Panc1 (cell line): ENCODE measurements around the gene VNN1.

ENCODE experiments used
- TCF7L2 ChIP-seq: IDR thresholded peaks from 2 replicates; pipeline ENCODE4 v1.6.1; 2011; ENCODE audit warnings: mild to moderate bottlenecking, low read depth, low read length, inconsistent platforms
- TF ChIP-seq, protein P1 (sequence below): fragments of 450-650 bp; IDR thresholded peaks from 2 replicates; pipeline ENCODE4 v1.5.1; 2017; ENCODE audit warnings: mild to moderate bottlenecking
- TF ChIP-seq, protein P2 (sequence below), 2 experiments: IDR thresholded peaks; 2 replicates each; pipeline ENCODE4 v1.6.1; 2011 to 2012; ENCODE audit warnings: low read depth in 2 of 2, control low read depth in 1 of 2, low read length in 1 of 2, mild to moderate bottlenecking in 1 of 2, moderate library complexity in 1 of 2; ENCODE audit not compliant: insufficient read depth in 1 of 2

DNA sequence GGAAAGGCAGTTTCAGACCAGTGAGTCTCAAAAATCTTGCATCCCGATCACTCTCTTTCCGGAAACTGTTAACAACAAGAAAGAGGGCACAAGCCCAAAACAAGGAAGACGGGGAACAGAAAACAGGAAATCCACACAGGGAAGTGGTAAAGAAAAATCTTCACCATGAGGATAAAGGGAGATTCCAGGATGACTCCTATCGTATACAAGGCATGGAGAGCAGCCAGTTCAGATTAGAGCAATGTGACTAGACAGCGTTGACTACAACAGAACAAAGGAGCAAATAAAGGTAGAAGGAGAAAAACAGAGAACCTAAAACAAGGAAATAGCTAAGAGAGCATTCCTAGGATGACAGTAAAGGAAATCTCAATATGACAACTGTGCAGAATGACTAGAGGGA is 26.5 kb downstream of the VNN1 start:
- no peak for TF ChIP-seq TCF7L2
- TF ChIP-seq, protein P1, sequence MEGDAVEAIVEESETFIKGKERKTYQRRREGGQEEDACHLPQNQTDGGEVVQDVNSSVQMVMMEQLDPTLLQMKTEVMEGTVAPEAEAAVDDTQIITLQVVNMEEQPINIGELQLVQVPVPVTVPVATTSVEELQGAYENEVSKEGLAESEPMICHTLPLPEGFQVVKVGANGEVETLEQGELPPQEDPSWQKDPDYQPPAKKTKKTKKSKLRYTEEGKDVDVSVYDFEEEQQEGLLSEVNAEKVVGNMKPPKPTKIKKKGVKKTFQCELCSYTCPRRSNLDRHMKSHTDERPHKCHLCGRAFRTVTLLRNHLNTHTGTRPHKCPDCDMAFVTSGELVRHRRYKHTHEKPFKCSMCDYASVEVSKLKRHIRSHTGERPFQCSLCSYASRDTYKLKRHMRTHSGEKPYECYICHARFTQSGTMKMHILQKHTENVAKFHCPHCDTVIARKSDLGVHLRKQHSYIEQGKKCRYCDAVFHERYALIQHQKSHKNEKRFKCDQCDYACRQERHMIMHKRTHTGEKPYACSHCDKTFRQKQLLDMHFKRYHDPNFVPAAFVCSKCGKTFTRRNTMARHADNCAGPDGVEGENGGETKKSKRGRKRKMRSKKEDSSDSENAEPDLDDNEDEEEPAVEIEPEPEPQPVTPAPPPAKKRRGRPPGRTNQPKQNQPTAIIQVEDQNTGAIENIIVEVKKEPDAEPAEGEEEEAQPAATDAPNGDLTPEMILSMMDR = no peak
- TF ChIP-seq, protein P2, sequence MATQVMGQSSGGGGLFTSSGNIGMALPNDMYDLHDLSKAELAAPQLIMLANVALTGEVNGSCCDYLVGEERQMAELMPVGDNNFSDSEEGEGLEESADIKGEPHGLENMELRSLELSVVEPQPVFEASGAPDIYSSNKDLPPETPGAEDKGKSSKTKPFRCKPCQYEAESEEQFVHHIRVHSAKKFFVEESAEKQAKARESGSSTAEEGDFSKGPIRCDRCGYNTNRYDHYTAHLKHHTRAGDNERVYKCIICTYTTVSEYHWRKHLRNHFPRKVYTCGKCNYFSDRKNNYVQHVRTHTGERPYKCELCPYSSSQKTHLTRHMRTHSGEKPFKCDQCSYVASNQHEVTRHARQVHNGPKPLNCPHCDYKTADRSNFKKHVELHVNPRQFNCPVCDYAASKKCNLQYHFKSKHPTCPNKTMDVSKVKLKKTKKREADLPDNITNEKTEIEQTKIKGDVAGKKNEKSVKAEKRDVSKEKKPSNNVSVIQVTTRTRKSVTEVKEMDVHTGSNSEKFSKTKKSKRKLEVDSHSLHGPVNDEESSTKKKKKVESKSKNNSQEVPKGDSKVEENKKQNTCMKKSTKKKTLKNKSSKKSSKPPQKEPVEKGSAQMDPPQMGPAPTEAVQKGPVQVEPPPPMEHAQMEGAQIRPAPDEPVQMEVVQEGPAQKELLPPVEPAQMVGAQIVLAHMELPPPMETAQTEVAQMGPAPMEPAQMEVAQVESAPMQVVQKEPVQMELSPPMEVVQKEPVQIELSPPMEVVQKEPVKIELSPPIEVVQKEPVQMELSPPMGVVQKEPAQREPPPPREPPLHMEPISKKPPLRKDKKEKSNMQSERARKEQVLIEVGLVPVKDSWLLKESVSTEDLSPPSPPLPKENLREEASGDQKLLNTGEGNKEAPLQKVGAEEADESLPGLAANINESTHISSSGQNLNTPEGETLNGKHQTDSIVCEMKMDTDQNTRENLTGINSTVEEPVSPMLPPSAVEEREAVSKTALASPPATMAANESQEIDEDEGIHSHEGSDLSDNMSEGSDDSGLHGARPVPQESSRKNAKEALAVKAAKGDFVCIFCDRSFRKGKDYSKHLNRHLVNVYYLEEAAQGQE (IDR thresholded peaks at IDR 0.05; ENCODE audit: insufficient read depth in 1 of 2, low read depth in 2 of 2, low read length in 1 of 2) = no peak
